Lower leg skin (tissue), 4 donors: ENCODE data around the gene ATP8A2. TPM values are rescaled to one million over a fixed set of nuclear protein-coding genes. Genes with fewer than 3 reads are reported as not detected.

ENCODE experiments used
- DNase-seq, 2 donors: peaks; one replicate each; pipeline ENCODE4 v3.0.0-alpha.2; 2019; ENCODE audit warnings: low spot score in 2 of 2
- H3K4me3 ChIP-seq: fragments of 200-600 bp; sonication (generic); 2 replicates; pipeline ENCODE4 v1.5.1; 2017; ENCODE audit warnings: mild to moderate bottlenecking, low read depth; ENCODE audit not compliant: poor library complexity, severe bottlenecking
- CTCF ChIP-seq, 3 donors: fragments of 450-650 bp; IDR thresholded peaks; one replicate each; pipeline ENCODE4 v1.5.1; 2016; ENCODE audit warnings: antibody characterized with exemption in 3 of 3, mild to moderate bottlenecking in 3 of 3, moderate library complexity in 2 of 3
- POLR2A ChIP-seq, 2 donors: fragments of 450-650 bp; IDR thresholded peaks; one replicate each; pipeline ENCODE4 v1.6.1; 2016 to 2017; ENCODE audit warnings: antibody characterized with exemption in 2 of 2, mild to moderate bottlenecking in 1 of 2, moderate library complexity in 1 of 2
- WGBS, 2 donors: methylation state at CpG; one replicate each; pipeline ENCODE4 v1.1.5; 2018; 5-methylcytosine and 5-hydroxymethylcytosine counted together
- intact Hi-C: fragments of 100-400 bp; cut with DNase I; formaldehyde crosslinking; loops from one replicate; pipeline ENCODE4 v1.15.0; 2023; ENCODE audit warnings: low total_unique reads
- total RNA-seq, 4 donors: library from RNA; depleted of rRNA; stranded (reverse); fragments of >200 nt; gene quantifications; one replicate each; pipeline ENCODE4 v1.1.0, GENCODE V29; 2016

The ATP8A2 gene
- total RNA-seq, 4 donors from 2014 or later: 0.05 to 0.23 TPM; not detected in 2

DNA sequence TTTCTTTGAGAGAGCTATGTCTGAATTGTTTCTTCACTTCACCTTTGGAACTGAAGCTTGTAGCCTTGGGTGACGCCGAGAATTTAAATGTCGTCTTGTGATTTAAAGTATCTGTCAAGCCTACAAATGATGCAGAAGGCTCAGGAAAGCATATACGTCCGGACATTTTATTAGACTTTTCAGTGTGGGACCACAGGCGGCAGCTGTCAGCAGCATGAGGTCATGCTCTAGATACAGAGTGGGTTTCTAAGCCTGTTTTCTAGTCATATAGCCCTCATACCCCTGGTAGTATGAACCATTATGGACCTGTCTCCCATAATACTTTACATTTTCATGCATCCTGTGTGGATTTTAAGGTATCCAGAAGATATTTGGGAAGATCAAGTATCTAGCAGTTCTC lies 212.3 kb downstream of the ATP8A2 start:
- 43 to 72% methylated on average over 6 of the region's 6 CpGs for WGBS, 2 donors
- no peak overlapping the region for H3K4me3 ChIP-seq
- intact Hi-C loops: loop anchor here (10.0 kb wide), 1 partner anchor 579 kb away; no protein-coding TSS in a partner anchor
- TF ChIP-seq CTCF (IDR thresholded peaks at IDR 0.05): no peak
- TF ChIP-seq POLR2A (IDR thresholded peaks at IDR 0.05): no peak
- DNase-seq: no peak

DNA sequence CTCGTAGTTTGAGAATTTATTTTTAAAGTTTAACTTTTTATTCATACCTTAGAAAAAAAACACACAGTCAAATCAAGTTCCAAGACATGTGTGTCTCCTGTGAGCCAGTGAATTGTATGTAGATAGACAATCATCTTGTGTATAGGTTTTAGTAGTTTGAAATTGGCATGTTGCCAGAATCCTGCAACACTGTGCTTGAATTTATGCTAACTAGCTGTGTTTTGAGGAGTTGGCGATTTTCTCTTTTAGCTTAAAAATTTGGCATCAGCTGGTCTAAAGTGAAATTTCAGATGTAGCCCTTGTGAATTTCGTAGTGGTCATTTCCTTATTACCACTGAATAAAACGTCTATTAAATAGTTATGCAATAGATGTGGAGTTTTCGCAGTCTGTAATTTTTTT lies 213.2 kb downstream of the ATP8A2 start:
- no peak for DNase-seq

GRCh38 chr13:25587326-25587980 lies 215.7 kb downstream of the ATP8A2 start:
- intact Hi-C loops: loop anchor here (10.0 kb wide), 1 partner anchor 583 kb away; no protein-coding TSS in a partner anchor
- H3K4me3 ChIP-seq: no peak overlapping the region
- 76 to 90% methylated on average over 1 of the region's 1 CpG for WGBS, 2 donors
- DNase-seq: no peak
- no peak for TF ChIP-seq CTCF (IDR thresholded peaks at IDR 0.05)
- TF ChIP-seq POLR2A (IDR thresholded peaks at IDR 0.05): no peak

More for the DNA sequence above, 213.2 kb downstream of the ATP8A2 start:
- WGBS, 2 donors: 57 to 65% methylated on average over 5 of the region's 5 CpGs
- TF ChIP-seq POLR2A (IDR thresholded peaks at IDR 0.05): no peak
- no peak for TF ChIP-seq CTCF (IDR thresholded peaks at IDR 0.05)
- no peak overlapping the region for H3K4me3 ChIP-seq
- intact Hi-C loops: loop anchor here (10.0 kb wide), 1 partner anchor 580 kb away; no protein-coding TSS in a partner anchor

- no peak for TF ChIP-seq CTCF (IDR thresholded peaks at IDR 0.05)
- no peak for TF ChIP-seq POLR2A (IDR thresholded peaks at IDR 0.05)
- H3K4me3 ChIP-seq: no peak overlapping the region
- DNase-seq: no peak
- intact Hi-C loops: loop anchor here (10.0 kb wide), 1 partner anchor 584 kb away; no protein-coding TSS in a partner anchor
- 83 to 85% methylated on average over 12 of the region's 12 CpGs for WGBS, 2 donors
Measured at GRCh38 chr13:25588336-25589060, 216.7 kb downstream of the ATP8A2 start.

DNA sequence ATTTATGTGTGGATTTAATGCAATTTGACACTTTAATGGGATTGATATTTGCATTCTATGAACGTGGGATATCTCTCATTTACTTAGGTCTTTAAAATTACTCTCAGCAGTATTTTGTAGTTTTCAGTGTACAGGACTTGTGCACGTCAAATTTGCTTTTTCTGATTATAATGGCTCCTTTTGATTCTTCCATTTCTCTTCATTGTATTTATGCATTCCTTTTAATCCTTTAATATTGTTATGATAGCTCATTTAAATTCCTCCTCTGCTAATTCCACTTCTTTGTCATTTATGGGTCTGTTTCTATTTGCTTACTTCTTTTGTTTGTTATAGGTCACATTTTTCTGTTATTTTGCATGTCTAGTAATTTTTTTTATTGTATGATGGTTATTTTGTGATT lies 226.6 kb downstream of the ATP8A2 start:
- H3K4me3 ChIP-seq: no peak overlapping the region
- 75 to 78% methylated on average over 2 of the region's 2 CpGs for WGBS, 2 donors
- no peak for DNase-seq
- TF ChIP-seq POLR2A (IDR thresholded peaks at IDR 0.05): no peak
- no peak for TF ChIP-seq CTCF (IDR thresholded peaks at IDR 0.05)
- intact Hi-C loops: no loop called here
